GM18519 (cell line): ENCODE data around the gene CDK7.

Experiments used
- ATAC-seq: cut with Tn5 transposase; IDR thresholded peaks from one replicate; pipeline ENCODE4 v1.9.1; 2021; ENCODE audit warnings: mild to moderate bottlenecking, moderate library complexity; ENCODE audit not compliant: unreplicated experiment, low FRiP score

CDK7 gene

GRCh38 chr5:69288069-69288468 lies 53.4 kb downstream of the CDK7 start:
- ATAC-seq = no peak

- ATAC-seq = no peak
These were observed 54.0 kb downstream of the CDK7 start for GRCh38 chr5:69288688-69289087.

- ATAC-seq = no peak
These were observed 57.6 kb downstream of the CDK7 start for GRCh38 chr5:69292306-69292705.

- no peak for ATAC-seq
These were observed 59.2 kb downstream of the CDK7 start for GRCh38 chr5:69293882-69294281.

- ATAC-seq = no peak
These were observed 60.5 kb downstream of the CDK7 start for GRCh38 chr5:69295088-69295754.

- no peak for ATAC-seq
These were observed 64.9 kb downstream of the CDK7 start for GRCh38 chr5:69299625-69300024.

- no peak for ATAC-seq
These were observed 66.0 kb downstream of the CDK7 start for GRCh38 chr5:69300537-69301203.

GRCh38 chr5:69305512-69305911 lies 70.8 kb downstream of the CDK7 start:
- ATAC-seq = no peak

GRCh38 chr5:69308046-69308553 lies 73.4 kb downstream of the CDK7 start:
- ATAC-seq = no peak

GRCh38 chr5:69309380-69309779 lies 74.7 kb downstream of the CDK7 start:
- no peak for ATAC-seq

- no peak for ATAC-seq
These were observed 77.9 kb downstream of the CDK7 start for GRCh38 chr5:69312459-69313160.

- no peak for ATAC-seq
These were observed 78.7 kb downstream of the CDK7 start for GRCh38 chr5:69313428-69313827.

- no peak for ATAC-seq
These were observed 81.3 kb downstream of the CDK7 start for GRCh38 chr5:69315972-69316371.

GRCh38 chr5:69317391-69317790 lies 82.7 kb downstream of the CDK7 start:
- ATAC-seq = no peak

GRCh38 chr5:69326365-69326764 lies 91.7 kb downstream of the CDK7 start:
- no peak for ATAC-seq
